ENCODE results near the gene SERPINA10. TPM values are rescaled to one million over a fixed set of nuclear protein-coding genes. Genes with fewer than 3 reads are reported as not detected.

SERPINA10 gene
- total and polyA plus RNA-seq, 10 of the 15 experiments (the other 5 are each of a cell fraction or from before 2014, with no cell fraction given) = not detected

DNA sequence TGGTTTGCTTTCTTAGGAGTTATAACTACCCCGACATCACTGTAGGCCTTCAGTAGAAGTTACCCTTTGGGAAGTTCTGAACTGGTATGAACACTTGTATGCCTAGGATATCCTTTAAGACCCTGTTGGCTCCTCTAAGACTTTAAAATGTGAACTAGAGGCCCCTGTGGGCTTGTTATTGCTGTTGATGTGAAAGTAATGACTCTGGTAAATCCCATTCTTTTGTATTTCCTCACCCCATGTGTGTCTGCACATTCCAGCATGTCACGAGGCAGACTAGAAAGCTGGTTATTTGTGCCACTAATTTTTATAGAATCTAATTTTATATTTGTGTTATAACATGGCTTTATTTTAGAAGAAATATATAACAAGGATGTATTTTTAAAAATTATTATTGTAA is 48.9 kb downstream of the SERPINA10 start:
- ATAC-seq (no peak), FAIRE-seq (no peak), DNase-seq (ENCODE audit: low read depth, low spot score) (no peak)
- H3K9ac ChIP-seq (ENCODE audit: control insufficient read depth, insufficient read depth, low read length) = no peak overlapping the region
- WGBS (ENCODE audit: insufficient coverage, insufficient replicate concordance, low lambda C conversion rate, missing lambda C conversion rate) = 2% methylated on average over 2 of the region's 2 CpGs
- no TSS peak for BruUV-seq (replicated peaks)
- RAD21 ChIA-PET (ENCODE audit: unreplicated experiment) = no interaction called here
- in situ Hi-C loops (cut with MboI) = no loop called here
- TF ChIP-seq MYC (IDR thresholded peaks at IDR 0.05; ENCODE audit: insufficient read depth, insufficient read length, insufficient replicate concordance, low read length, severe bottlenecking) (no peak), RUNX3 (IDR thresholded peaks at IDR 0.05; ENCODE audit: low read length) (no peak), NFYA (IDR thresholded peaks at IDR 0.05; ENCODE audit: borderline replicate concordance, low read depth, low read length) (no peak), SMC3 (IDR thresholded peaks at IDR 0.05; ENCODE audit: borderline replicate concordance, low read length) (no peak), RELA (IDR thresholded peaks at IDR 0.05; ENCODE audit: borderline replicate concordance, partially characterized antibody) (no peak), MYB (IDR thresholded peaks at IDR 0.05; ENCODE audit: borderline replicate concordance, low read depth, low read length) (no peak)
- TF ChIP-seq, protein P1, sequence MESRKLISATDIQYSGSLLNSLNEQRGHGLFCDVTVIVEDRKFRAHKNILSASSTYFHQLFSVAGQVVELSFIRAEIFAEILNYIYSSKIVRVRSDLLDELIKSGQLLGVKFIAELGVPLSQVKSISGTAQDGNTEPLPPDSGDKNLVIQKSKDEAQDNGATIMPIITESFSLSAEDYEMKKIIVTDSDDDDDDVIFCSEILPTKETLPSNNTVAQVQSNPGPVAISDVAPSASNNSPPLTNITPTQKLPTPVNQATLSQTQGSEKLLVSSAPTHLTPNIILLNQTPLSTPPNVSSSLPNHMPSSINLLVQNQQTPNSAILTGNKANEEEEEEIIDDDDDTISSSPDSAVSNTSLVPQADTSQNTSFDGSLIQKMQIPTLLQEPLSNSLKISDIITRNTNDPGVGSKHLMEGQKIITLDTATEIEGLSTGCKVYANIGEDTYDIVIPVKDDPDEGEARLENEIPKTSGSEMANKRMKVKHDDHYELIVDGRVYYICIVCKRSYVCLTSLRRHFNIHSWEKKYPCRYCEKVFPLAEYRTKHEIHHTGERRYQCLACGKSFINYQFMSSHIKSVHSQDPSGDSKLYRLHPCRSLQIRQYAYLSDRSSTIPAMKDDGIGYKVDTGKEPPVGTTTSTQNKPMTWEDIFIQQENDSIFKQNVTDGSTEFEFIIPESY (IDR thresholded peaks at IDR 0.05) = no peak
- CTCF ChIA-PET = no interaction called here
- H3K79me2 ChIP-seq (ENCODE audit: control insufficient read depth, insufficient read depth, low read length) = no peaks in the 10 kb centered on the region
- no peak overlapping the region for H3K27ac ChIP-seq (ENCODE audit: control insufficient read depth, insufficient read depth)
- H3K9me3 ChIP-seq (replicated peaks; ENCODE audit: control insufficient read depth, insufficient read depth, low read length) = no peaks in the 10 kb centered on the region
- no peaks in the 10 kb centered on the region for H3K4me1 ChIP-seq (ENCODE audit: control insufficient read depth, insufficient read depth, low read length)
- no peaks in the 10 kb centered on the region for H3K36me3 ChIP-seq (ENCODE audit: control insufficient read depth in 2 of 2, insufficient read depth in 2 of 2, low read length in 1 of 2)
- POLR2A ChIA-PET = no interaction called here
- SMC1A ChIA-PET (ENCODE audit: uncharacterized antibody, unreplicated experiment) = interaction anchor here (0.6 kb wide), 1 partner anchor 401 kb away, joined by 5 read pairs; no protein-coding TSS in a partner anchor
- H4K20me1 ChIP-seq (ENCODE audit: control insufficient read depth, insufficient read depth) = no peaks in the 10 kb centered on the region
- intact Hi-C loops (cut with micrococcal nuclease; ENCODE audit: unreplicated experiment) = no loop called here
- H3K27me3 ChIP-seq (replicated peaks in 1 of 2; ENCODE audit: control insufficient read depth in 2 of 2, insufficient read depth in 2 of 2, low read length in 1 of 2) = no peaks in the 10 kb centered on the region
- H3K4me2 ChIP-seq (ENCODE audit: control insufficient read depth, insufficient read depth) = no peak overlapping the region
- no peak overlapping the region for H3K4me3 ChIP-seq
- H2AFZ ChIP-seq (ENCODE audit: control insufficient read depth, low read depth, low read length) = no peak overlapping the region

Measured in GM12878 (cell line).